ENCODE results near the gene IHH. TPM values are rescaled to one million over a fixed set of nuclear protein-coding genes. Genes with fewer than 3 reads are reported as not detected.

The IHH gene
- 0.11 TPM in 1 of 2 replicates, not detected in the other for total RNA-seq

DNA sequence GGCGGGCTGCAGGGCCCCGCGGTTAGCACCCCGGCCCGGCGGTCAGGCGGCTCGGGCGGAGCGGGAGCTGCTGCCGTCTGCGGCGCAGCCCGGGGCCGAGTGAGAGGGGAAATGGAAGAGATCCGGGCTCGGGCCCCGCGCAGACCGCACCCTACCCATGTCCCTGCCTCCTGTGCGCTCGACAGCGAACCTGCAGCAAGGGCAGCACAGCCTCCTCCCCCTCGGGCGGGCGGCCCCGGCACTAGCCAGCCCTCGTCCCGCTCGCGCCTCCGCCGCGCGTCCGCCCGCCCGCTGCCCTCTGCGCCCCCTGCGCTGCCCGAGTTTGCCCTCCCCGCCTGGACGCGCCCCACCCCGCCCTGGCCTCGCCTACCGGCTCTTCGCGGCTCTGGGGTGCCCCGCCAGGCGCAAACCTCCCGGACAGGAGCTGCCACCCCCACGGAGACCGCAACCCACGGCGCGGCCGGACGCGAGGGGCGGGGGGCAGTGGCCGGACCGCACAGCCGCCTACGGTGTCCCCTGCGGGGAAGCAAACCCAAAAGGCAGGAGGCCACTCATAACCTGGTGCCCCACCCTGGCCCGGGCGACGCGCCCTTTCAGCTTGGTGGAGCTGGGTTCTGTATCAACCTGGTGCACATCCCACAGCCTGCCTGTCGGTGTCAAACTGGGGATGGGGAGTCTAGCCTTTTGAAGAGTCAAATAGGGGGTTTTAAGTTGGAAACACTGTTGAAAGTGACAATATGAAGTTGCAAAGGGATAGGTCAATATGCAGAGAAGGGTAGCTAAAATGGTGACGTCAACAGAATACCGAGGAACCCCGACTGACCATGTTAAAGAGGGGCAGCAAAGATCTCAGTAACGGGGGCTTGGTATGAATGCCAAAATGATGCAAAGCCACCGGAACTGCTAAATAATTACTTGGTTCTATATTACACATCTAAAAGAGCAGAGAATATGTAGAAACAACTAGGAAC, at the start of gene IHH:
Gene IHH (minus strand): TSS at position 101 of the 971 bp plus-strand sequence. CDS start 454 bp downstream, outside the sequence.

DNA sequence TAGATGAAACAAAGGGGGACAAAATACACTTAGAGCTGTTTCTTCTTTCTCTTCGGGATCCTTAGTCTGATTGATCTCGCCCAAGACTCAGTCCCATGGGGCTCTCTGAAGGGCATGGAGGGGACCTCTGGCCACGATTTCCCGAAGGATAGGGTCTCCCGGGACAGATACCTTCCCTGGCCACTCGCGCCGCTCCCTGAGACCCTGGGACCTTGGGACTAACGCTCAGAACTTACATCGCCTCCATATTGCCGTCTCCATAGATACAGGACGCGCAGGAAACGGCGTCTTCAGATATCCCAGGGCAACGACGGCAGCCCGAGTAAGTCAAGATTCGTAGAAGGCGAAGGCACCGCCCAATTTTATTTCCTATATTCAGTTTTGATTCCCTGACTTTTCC, 19.5 kb downstream of the IHH start, which contains the start of gene CFAP65:
Gene CFAP65 (minus strand): TSS at position 265 of the 400 bp plus-strand sequence. CDS start 2,468 bp downstream, outside the sequence.

Other genes with a start within 250 kb of the IHH start
- gene PRKAG3, start 229.1 kb downstream of the IHH start, total RNA-seq: not detected in 2 replicates
- not detected in 2 replicates for gene WNT6, start 201.1 kb downstream of the IHH start, total RNA-seq
- gene WNT10A, start 180.1 kb downstream of the IHH start, total RNA-seq: not detected in 2 replicates
- 0.22 and 0.25 TPM in 2 replicates for gene CDK5R2, start 101.3 kb downstream of the IHH start, total RNA-seq
- not detected in 2 replicates for gene FEV, start 75.7 kb downstream of the IHH start, total RNA-seq
- not detected in 2 replicates for gene CRYBA2, start 67.5 kb downstream of the IHH start, total RNA-seq
- gene CFAP65, start 19.4 kb downstream of the IHH start, total RNA-seq: not detected in 2 replicates
- 19.7 and 23.9 TPM in 2 replicates for gene NHEJ1, start 99.9 kb upstream of the IHH start, total RNA-seq
- 1.00 and 2.5 TPM in 2 replicates for gene SLC23A3, start 109.1 kb upstream of the IHH start, total RNA-seq
- 26.9 and 31.2 TPM in 2 replicates for gene CNPPD1, start 116.0 kb upstream of the IHH start, total RNA-seq
- 75.1 and 77.5 TPM in 2 replicates for gene RETREG2, start 117.4 kb upstream of the IHH start, total RNA-seq
- gene ZFAND2B, start 145.9 kb upstream of the IHH start, total RNA-seq: 25.5 and 30.0 TPM in 2 replicates
- 28.1 and 38.4 TPM in 2 replicates for gene ABCB6, start 158.0 kb upstream of the IHH start, total RNA-seq
- gene ATG9A, start 168.7 kb upstream of the IHH start, total RNA-seq: 27.0 and 40.4 TPM in 2 replicates
- 23.4 and 27.0 TPM in 2 replicates for gene ANKZF1, start 168.9 kb upstream of the IHH start, total RNA-seq
- 17.5 and 19.1 TPM in 2 replicates for gene GLB1L, start 184.5 kb upstream of the IHH start, total RNA-seq
- 42.4 and 48.9 TPM in 2 replicates for gene STK16, start 184.6 kb upstream of the IHH start, total RNA-seq
- 0.11 TPM in 1 of 2 replicates, not detected in the other for gene TUBA4B, start 192.3 kb upstream of the IHH start, total RNA-seq
- gene TUBA4A, start 193.0 kb upstream of the IHH start, total RNA-seq: 6.9 and 11.5 TPM in 2 replicates
- gene DNAJB2, start 218.4 kb upstream of the IHH start, total RNA-seq: 47.1 and 51.1 TPM in 2 replicates
- gene PTPRN, start 248.5 kb upstream of the IHH start, total RNA-seq: 9.0 and 58.1 TPM in 2 replicates

Data from uterine smooth muscle cell (primary cell).